Measurements from ENCODE around the gene PROK2.

DNA sequence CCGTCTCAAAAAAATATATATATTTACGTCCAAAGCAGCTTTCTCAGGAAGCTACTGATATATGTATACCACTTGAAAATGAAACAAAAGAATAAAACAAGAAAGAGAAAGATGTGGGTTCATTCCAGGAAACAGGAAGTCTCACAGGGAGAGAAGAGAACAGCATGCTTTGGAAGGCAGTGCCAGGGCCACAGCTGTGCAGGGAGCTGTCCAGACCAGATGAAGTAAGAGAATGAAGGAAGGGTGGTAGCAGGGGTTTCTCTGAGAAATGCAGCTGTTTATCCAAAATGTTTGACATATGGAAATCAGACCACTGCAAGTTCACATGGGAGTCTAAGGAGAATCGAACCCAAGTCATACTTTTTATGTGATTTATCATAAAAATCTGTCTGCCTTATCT is 40.2 kb downstream of the PROK2 start:
- TF ChIP-seq, protein P1, sequence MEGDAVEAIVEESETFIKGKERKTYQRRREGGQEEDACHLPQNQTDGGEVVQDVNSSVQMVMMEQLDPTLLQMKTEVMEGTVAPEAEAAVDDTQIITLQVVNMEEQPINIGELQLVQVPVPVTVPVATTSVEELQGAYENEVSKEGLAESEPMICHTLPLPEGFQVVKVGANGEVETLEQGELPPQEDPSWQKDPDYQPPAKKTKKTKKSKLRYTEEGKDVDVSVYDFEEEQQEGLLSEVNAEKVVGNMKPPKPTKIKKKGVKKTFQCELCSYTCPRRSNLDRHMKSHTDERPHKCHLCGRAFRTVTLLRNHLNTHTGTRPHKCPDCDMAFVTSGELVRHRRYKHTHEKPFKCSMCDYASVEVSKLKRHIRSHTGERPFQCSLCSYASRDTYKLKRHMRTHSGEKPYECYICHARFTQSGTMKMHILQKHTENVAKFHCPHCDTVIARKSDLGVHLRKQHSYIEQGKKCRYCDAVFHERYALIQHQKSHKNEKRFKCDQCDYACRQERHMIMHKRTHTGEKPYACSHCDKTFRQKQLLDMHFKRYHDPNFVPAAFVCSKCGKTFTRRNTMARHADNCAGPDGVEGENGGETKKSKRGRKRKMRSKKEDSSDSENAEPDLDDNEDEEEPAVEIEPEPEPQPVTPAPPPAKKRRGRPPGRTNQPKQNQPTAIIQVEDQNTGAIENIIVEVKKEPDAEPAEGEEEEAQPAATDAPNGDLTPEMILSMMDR (conservative IDR thresholded peaks at IDR 0.05; ENCODE audit: low read length) = no peak
- TF ChIP-seq EZH2phosphoT487 (IDR thresholded peaks at IDR 0.05; ENCODE audit: borderline replicate concordance) = no peak
